ENCODE results near the gene MAP3K14.
"Not testable (repeated sequence)": the region's sequence is repeated elsewhere in the genome, so short reads cannot be mapped to it uniquely, and the experiment has no call there.

Gene MAP3K14

DNA sequence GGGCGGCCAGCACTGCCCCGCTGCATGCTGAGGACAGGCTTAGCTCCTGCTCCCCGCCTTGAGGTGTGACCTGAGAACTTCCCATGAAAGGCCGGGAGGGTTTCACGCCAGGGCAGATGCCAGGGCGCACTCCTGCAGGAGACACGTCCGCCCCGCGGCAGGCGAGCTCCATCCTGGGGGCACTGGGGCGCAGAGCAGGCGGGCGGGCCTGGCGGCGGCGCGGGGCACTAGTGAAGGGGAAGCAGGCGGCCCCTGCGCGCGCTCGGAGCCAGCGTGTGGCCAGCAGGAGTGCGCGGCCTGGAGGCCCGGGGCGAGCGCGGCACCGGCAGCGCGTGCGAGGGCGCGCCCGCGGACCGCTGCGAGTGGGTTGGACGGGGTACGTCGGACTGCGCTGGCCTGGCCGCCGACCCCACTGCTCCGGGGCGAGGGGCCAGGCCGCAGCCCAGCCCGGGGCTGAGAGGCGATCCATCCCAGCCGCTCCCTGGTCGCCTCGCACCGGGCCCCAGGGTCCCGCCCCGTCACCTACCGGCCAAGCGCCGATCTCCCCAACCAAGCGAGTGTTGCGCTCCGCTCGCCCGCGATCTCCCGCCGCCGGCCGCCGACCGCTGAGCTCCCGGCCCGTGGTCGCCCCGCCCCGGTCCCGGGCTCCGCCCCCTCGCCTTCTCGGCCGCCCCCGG is at the start of gene MAP3K14:
MAP3K14 (minus strand) TSS at position 587 of the 677 bp plus-strand sequence. CDS start 26,275 bp downstream, outside the sequence.
- no peak for DNase-seq (ENCODE audit: low spot score)

DNA sequence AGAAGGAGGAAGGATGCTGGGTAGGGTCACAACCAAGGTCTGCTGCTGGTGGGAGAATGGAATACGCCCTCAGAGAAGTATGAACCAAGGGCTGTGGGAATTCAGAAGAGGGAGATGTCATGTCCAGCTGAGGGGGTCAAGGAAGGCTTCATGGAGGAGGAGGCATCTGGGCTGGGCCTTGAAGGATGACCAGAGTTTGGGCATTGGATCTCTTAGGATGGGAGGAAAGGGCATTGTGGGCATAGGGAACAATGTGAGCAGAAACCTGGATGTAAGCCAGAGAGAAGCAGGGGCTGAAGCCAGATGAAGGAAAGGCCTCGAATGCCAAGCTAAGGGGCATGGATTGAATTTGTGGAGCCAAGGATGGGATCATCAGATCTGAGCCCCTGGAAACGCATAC is 49.2 kb upstream of the MAP3K14 start:
- no peak for DNase-seq (ENCODE audit: low spot score)

DNA sequence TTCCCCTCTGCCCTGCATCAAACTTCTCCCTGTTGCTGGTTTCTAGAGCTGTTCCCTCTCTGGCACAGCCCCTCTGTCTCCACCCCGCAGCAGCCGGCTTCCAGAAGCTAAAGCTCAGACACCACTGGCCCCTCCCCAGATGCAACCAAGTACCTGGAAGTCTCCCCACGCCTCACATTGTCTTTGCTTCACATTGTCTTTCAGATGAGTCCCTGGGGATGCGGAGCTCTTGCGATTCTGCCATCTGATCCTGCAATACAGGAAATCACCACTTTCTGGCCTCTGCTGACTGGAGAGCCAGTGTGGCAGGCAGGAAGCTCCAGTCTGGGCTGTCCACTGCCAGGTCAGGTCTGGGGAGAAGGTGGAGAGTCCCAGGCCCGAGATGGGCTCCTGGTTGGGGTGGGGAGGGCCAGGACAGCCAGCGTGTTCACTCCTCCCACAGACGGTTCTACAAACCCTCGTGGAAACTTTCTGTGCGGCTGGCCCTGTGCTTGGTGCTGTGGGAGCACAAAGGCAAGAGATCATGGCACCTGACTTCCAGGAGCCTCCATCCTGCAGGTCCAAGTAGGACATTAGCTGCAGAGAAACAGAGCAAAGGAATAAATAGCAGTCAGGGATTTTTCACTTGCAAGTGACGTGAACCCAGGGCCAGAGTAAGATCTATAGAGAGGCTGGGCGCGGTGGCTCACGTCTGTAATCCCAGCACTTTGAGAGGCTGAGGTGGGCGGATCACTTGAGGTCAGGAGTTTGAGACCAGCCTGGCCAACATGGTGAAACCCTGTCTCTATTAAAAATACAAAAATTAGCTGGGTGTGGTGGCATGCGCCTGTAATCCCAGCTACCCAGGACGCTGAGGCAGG is 47.9 kb upstream of the MAP3K14 start:
- no peak for DNase-seq (ENCODE audit: low spot score)

DNA sequence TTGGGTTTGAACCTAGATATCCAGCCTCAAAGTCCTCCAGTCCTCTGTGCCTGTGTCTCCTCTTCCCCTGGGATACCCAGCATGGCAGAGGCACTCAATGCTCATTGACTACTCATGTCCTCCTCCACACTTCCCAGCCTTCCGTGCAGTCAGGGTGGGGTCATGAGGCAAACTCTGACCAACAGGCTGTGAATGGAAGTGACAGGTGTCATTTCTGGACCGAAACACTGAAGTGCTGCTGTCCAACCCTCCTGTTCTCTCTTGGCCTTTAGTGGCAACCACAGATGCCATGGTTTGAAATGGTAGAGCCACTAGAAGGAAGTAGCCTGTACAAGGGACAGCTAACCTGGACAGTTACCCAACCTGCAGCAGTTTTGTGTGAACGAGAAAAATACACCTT is 46.7 kb upstream of the MAP3K14 start:
- DNase-seq (ENCODE audit: low spot score) = no peak

DNA sequence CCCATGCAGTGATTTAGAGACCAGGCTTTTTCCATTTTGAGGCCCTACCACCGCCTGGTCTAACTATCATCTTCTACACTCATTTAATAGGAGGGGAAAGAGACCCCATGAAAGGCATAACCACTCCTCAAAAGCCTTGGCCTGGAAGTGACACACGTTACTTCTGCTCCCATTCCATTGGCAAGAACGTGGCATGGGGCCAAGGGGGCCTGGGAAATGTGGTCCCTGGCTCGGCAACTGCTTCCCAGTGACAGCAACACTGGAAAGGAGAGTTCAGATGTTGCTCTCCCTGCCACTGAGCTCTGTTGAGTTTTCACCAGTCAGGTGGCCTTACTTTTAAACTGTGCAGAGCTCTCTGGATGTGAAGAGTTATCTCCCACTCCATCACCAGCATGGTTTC is 45.2 kb upstream of the MAP3K14 start:
- DNase-seq (ENCODE audit: low spot score) = no peak

DNA sequence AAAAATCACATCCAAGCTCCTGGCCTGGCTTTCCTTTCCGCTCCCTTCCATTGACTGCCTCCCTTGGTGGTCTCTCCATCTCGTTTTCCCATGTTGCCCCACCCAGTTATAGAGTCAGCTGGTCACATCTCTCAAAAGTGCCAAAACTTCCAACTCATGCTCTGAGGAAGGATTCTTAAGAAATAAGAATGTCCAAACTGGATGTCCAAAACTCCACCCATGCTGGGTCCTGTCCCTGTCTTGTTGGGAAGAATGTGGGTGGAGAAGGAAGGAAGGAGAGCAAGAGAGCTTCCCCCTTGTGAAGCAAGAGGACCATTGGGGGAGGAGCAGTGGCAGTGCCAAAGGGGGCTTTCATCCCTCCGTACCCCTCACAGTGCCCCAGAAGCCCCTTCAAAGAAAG is 44.6 kb upstream of the MAP3K14 start:
- DNase-seq (ENCODE audit: low spot score) = no peak

DNA sequence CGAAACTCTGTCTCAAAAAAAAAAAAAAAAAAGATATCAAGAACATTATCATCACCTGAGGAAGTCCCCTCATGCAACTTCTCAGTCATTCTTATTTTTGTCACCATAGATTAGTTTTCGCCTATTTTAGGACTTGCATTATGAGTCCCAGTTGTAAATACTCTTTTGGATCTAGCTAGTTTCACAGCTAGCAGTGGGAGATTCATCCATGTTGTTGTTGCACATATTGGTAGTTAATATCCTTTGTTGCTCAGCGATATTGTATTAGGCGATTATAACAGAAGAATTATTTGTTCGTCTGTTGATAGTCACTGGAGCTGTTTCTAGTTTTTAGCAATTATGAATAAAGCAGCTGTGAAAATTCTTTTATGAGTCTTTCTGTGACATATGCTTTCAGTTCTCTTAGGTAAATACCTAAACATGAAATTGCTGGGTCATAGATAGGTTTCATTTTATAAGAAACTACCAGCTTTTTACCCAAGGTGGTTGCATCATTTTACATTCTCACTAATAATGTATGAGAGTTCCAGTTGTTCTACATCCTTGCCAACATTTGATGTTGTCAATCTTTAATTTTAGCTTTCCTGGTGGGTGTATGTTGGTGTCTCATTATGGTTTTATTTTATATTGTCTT is 40.7 kb upstream of the MAP3K14 start:
- no peak for DNase-seq (ENCODE audit: low spot score)

DNA sequence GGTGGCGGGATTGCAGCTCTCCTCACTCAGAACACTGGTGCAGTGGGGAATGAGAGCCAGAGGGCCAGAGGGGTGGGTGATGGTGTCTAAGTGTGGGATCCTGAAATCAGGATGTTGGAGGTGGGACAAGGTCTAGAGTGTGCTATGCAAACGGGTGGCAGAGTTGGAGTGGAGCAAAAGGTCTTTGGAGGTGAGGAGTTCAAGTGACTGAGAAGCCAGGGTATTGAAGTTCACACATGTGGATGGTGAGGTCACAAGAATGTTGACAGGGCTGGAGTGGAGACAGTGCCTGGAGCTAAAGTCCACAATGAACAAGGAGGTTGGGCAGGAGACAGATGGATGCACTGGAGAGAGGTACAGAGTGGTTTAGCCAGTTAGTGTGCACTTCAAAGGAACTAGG is 38.3 kb upstream of the MAP3K14 start:
- DNase-seq (ENCODE audit: low spot score) = no peak

DNA sequence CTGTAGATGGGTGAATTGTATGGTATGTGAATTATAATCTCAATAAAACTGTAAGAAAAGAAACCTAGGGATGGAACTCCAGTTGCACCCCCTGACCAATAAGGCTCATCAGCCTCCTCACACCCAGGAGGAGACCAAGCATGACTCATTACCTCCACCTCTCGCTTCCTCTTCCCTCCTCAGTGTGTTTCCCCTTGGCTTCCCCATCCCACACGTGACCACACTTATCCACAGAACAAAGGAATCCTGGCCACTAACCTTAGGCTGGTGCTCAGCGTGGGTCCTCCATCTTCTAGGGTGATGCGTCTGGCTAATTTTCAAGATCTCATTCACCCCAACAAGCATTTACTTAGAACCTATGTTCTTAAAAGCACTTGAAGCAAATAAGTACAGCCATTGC is 36.2 kb upstream of the MAP3K14 start:
- DNase-seq (ENCODE audit: low spot score) = no peak

DNA sequence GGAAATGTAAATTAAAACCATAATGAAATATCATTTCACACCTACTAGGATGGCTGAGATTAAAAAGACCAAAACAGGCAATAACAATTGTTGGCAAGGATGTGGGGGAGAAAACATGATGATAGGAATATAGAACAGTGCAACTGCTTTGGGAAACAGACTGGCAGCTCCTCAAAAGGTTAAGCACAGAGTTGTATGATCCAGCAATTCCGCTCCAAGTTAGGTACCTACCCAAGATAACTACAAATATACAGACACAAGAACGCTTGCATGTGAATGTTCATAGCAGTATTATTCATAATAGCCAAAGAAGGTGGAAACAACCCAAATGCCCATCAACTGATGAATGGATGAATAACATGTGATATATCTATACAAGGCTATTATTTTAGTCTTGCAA is 35.0 kb upstream of the MAP3K14 start:
- no peak for DNase-seq (ENCODE audit: low spot score)

DNA sequence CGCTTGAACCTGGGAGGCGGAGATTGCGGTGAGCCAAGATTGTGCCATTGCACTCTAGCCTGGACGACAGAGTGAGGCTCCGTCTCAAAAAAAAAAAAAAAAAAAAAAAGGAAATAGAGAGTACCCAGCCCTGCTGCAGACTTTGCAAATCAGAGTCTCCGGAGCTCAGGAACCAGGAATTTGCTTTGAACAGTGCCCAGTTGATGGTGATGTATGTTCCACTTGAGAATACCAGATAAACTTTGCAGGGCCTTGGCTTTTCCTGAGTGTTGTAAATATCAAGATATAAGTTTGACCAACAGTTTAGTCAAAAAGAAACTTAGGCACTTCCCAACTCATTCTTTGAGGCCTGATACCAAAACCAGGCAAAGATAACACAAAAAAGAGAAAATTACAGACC is 30.6 kb upstream of the MAP3K14 start:
- no peak for DNase-seq (ENCODE audit: low spot score)

DNA sequence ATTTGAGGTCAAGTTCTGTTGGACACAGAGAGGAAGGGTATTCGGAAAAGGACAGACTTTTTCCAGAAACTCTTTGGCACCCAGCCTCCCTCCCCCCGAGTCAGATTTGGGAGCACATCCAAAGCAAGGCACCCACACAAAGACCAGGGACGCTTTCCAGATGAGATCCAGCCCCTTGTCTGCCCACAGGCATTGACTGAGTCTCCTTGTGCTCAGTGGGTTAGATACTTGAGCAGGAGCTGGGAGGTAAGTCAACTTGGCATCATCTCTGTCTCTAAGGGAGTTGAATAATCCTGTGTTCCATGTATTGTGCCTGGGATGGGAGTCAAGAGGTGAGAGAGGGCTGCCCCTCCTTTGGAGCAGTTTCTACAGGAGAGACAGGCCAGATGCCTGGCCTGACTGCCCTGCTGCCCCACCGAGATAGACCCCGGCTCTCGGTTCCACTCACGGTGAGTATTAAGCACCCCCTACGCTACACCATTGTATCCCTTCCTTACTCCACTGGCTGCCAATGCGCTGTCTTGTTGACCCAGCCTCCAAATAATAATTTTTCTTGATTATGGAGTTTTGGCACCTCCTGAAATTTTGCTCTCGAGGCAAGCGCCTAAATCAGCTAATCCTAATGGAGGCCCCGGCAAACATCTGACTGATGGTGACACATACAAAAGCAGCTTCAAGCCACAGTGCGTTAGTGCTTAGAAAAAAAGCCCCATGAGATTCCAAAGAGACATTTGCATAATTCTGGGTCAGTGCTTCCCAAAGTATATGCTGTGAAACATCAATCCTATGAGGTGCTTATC is 29.6 kb upstream of the MAP3K14 start:
- DNase-seq (ENCODE audit: low spot score) = no peak

DNA sequence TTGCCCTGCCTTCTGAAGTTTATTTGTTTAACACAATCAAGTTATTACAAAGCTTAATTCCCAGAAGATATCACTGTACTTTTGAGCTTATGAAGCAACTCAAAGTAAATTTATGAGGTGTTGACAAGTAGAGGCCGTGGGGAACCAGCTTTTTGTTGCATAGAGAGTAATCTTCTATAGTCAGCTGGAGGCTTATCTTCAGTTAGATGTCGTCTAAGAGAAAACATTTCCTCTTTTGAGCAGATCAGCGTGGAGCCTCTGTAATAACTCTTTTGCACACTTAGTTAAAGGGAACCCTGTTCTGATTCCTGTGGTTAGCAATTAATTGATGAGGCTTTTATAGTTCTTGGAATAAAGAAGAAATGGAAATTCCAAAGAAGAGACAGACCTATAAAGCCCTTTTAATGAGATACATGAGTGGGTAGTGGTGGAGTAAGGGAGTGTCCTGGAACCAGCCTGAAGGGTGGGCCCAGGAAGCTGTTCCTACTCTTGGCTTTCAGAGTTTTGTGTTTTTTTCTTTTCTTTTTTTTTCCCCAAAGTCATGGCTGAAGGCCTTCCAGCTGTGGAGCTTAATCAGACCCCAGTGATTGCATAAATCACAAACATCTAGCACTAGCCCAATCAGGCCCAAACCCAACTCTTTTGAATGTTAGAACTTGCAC is 28.9 kb upstream of the MAP3K14 start:
- no peak for DNase-seq (ENCODE audit: low spot score)

DNA sequence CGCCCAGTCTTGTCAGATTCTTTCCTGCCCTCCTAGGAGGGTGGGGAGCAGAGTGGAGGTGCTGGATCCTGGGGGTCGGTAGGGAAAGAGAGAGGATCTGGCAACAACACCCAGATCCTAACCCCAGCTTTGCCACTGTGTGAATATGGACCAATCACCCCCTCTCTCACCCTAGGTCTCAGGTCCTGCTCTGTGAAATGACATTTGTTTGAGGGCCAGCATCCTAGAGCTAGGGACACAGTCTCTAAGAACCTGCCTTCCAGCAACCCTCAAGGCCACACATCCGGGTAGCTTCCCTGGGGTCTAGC is 28.4 kb upstream of the MAP3K14 start:
- DNase-seq (ENCODE audit: low spot score) = no peak

DNA sequence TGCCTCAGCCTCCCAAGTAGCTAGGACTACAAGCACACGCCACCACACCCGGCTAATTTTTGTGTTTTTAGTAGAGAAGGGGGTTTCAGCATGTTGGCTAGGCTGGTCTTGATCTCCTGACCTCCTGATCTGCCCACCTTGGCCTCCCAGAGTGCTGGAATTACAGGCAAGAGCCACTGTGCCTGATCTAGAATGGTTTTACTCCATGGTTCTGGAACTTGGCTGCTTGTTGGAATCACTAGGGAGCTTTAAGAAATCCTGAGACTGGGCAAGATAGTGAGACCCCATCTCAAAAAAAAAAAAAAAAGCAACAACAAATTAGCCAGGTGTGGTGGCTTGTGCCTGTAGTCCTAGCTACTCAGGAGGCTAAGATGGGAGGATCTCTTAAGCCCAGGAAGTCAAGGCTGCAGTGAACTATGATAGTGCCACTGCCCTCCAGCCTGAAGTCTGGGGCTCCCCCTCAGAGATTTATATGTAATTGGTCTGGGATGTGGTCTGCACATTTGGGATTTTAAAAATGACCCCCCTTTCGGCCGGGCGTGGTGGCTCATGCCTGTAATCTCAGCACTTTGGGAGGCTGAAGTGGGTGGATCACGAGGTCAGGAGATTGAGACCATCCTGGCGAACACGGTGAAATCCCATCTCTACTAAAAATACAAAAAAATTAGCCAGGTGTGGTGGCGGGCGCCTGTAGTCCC is 27.3 kb upstream of the MAP3K14 start:
- not testable (repeated sequence) for DNase-seq (ENCODE audit: low spot score)

DNA sequence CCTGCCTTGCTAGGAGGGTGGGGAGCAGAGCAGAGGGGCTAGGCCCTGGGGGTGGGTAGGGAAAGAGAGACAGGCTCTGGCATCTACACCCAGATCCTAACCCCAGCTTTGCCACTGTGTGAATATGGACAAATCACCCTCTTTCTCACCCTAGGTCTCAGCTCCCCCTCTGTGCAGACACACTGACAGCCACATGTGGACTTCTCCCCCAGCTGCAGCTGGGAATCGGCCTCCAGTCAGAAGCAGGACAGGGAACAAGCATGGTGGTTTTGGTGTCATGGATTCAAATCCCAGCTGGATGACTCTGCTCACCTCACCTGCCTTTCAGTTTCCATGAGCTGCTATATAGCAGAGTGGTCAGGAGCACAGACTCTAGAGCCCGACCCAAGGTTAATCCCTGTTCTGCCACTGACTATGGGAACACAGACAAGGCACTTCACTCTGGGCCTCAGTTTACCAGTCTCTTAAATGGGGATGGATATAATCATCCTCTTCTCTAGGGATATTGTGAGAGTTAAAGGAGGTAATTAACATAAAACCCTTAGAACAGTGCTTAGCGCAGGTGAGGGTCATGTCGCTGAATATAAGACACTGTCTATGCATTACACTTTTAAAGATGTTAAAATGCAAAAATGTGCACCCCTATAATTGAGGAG is 26.2 kb upstream of the MAP3K14 start:
- no peak for DNase-seq (ENCODE audit: low spot score)

DNA sequence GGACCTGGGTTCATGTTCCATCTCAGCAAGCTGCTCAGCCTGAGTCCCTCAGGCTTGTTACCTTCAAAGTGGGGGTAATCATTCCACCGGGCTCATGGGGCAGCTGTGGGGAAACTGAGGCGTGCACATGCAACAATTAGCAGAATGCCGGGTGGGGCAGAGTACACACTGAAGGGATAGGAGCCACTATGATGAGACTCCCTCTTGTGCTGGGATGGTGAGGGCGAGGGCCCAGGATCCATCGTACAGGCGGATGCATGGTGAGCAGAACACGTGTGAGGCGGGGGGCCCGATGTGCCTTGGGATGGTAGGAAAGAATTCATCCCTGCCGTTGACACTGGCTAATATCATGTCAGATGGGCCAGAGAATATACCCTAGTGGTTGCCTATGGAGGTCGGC is 25.5 kb upstream of the MAP3K14 start:
- no peak for DNase-seq (ENCODE audit: low spot score)

DNA sequence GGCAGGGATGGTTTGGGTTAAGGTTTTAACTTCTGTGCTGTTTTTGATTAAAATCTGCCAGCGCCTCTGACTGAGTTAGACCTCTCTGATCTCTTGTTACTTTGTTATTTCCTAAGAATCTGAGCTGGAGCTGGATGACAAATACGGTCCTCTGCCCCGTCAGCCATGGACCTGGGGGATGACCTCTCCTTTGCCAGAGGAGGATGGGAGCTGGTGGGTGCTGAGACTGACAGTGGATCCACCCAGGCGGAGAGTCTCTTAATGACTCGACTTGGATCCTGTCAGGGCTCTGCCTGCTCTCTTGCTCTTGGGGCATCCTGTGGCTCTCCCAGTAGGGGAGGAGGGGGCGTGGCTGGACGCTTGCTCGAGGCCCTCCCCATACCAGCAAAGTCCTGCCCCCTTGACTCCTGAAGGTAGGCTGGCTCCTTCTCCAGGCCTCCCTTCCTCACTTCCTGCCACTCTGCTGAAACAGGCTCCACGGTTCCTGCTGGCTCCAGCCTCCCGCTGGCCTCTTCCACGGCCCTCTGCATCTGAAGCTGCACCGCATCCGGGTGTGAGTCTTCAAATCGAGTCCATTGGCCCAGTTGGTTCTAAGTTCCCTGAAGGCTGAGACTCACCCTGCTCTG is 24.8 kb upstream of the MAP3K14 start:
- peak; percentile 41 for DNase-seq (ENCODE audit: low spot score)

DNA sequence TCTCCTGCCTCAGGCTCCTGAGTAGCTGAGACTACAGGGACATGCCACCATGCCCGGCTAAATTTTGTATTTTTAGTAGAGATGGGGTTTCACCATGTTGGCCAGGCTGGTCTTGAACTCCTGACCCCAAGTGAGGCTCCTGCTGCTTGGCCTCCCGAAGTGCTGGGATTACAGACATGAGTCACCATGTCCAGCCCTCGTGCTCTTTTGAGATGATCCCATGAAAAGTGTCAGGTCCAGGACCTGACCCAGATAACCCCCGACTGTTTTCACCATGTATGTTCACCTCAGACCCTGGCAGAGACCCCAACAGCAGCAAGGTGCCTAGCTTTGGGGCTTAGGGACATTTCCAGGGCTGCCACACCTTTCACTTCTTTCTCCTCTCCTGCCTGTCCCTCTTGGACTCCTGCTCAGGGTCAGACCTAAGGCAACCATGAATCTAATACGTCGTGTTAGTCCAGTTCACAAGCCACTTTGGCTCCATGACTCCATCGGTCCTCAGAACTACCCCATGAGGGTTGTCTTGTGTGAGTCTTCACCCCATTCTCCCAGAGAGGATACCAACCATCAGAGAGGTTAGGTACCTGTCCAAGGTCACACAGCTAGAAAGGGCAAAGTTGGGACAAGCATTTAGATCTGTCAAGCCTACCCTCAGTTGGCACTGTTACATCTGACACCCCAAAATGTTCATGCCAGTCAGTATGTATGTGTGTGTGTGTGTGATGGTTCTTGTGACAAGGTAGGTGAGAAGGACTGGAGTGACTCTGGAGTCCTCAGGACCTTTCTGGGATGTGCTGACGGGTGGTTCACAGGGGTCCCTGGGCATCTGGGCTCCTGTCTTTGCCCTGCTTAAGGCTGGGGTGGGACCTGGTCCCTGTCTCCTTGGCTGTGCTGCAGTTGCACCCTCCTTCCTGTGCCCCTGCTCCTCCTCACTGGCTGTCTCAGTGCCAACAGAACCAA is 23.1 kb upstream of the MAP3K14 start:
- no peak for DNase-seq (ENCODE audit: low spot score)

Measured in COLO829 (cell line).